ENCODE data around the gene LIPA.
"Not testable (repeated sequence)": the region's sequence is repeated elsewhere in the genome, so short reads cannot be mapped to it uniquely, and the experiment has no call there.

The LIPA gene

DNA sequence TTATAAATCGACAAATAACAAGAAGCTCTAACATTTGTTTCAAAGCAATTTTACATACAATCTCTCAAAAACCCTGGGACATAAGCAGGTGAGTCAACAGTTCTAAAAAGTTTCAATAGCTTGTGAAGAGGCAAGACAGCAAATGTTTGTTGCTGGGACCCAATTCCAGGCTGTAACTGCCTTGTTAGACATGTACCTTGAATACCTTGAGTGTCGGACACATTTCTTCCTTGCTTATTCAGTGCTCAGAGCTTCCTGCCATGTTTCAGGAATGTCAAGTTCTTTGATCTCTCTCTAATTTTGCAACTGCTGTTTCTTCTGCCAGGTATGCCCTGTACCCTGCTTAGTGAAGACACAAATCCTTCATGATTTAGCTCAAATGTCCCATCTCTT is 49.5 kb downstream of the LIPA start:
- DNase-seq (ENCODE audit: insufficient read length, low spot score) (no peak), FAIRE-seq (no peak)
- no peak for TF ChIP-seq POLR2A (IDR thresholded peaks at IDR 0.05; ENCODE audit: low read depth, low read length)

GRCh38 chr10:89201345-89202032 is 50.1 kb downstream of the LIPA start:
- TF ChIP-seq POLR2A (IDR thresholded peaks at IDR 0.05; ENCODE audit: low read depth, low read length) = no peak
- no peak for FAIRE-seq

DNA sequence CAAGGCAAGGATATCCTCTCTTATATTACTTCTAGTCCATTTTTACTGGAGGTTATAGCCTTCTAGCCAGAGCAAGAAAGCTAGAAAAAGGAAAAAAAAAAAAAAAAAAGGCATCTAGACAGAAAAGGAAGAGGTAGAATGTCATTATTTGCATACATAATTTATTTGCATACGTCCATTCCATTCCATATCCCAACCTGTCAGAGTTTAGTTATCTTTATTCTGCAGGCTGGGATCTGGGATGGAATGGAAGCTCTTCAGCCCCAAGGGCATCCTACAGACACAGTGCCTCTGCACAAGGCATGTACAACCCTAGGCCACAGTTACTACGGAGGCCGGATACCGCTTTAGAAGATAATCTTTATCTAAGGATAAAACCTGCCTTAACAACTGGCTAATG is 54.1 kb downstream of the LIPA start:
- TF ChIP-seq POLR2A (IDR thresholded peaks at IDR 0.05; ENCODE audit: low read depth, low read length) = no peak
- FAIRE-seq (peak; percentile 41), DNase-seq (ENCODE audit: insufficient read length, low spot score) (no peak)

More at GRCh38 chr10:89201345-89202032, 50.1 kb downstream of the LIPA start:
- no peak for DNase-seq (ENCODE audit: insufficient read length, low spot score)

DNA sequence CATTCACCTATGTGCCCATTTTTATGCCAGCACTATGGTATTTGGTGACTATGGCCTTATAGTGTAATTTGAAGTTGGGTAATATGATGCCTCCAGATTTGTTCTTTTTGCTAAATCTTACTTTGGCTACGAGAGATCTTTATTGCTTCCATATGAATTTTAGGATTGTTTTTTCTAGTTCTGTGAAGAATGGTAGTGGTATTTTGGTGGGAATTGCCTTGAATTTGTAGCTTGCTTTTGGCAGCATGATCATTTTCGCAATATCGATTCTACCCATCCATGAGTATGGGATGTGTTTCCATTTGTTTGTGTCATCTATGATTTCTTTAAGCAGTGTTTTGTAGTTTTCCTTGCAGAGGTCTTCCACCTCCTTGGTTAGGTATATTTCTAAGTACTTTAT is 60.3 kb downstream of the LIPA start:
- FAIRE-seq; DNase-seq (ENCODE audit: insufficient read length, low spot score): not testable (repeated sequence)

DNA sequence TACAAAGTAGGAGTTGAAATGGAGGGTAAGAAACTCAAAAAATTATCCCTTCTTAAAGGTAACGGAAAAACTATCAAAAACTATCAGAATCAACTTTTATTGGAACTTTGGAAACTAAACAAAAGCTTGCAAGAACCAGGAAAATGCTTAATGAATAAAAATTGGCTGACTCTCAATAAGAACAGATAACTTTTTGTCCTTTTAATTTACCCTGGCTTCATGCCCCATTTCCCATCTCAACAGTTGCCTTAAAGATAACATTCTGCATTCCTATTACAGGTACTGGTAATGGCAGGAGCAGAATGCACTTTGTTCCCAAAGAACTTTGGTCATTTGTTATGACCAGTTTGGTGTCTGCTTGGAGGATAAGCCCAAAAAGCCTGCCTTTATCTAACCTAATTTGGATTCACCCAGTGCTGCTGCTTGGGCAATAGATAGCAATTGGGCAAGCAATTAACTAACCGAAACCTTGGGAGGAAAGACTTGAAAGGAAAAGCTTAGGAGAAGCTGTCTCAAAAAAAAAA is 62.3 kb downstream of the LIPA start:
- FAIRE-seq (no peak), DNase-seq (ENCODE audit: insufficient read length, low spot score) (no peak)
- TF ChIP-seq POLR2A (IDR thresholded peaks at IDR 0.05; ENCODE audit: low read depth, low read length) = no peak

- TF ChIP-seq POLR2A (IDR thresholded peaks at IDR 0.05; ENCODE audit: low read depth, low read length) = no peak
- no peak for DNase-seq (ENCODE audit: insufficient read length, low spot score)
- FAIRE-seq = no peak
Measured at GRCh38 chr10:89185658-89186057, 65.9 kb downstream of the LIPA start.

DNA sequence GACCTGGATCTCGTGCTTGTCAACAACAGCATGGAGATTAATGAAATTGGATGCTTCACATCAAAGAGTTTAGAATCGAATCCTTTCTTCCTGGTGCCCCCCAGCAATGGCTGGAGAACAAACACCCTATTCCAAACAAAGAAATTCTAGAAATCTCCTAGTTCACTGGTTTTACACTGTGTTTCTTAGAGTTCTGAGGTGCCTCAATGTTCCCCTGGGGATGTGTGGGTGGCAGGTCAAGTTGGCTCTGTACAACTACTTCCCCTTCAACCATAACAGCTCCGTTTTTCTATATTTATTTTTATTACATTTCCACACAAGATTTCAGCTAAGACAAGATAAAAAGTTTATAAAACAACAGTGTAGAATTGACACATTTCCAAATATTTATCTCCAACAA is 66.9 kb downstream of the LIPA start:
- no peak for DNase-seq (ENCODE audit: insufficient read length, low spot score)
- FAIRE-seq = no peak
- no peak for TF ChIP-seq POLR2A (IDR thresholded peaks at IDR 0.05; ENCODE audit: low read depth, low read length)

- DNase-seq (ENCODE audit: insufficient read length, low spot score) (no peak), FAIRE-seq (peak; percentile 81)
- TF ChIP-seq POLR2A (IDR thresholded peaks at IDR 0.05; ENCODE audit: low read depth, low read length) = no peak
Measured at GRCh38 chr10:89183571-89183970, 68.0 kb downstream of the LIPA start.

DNA sequence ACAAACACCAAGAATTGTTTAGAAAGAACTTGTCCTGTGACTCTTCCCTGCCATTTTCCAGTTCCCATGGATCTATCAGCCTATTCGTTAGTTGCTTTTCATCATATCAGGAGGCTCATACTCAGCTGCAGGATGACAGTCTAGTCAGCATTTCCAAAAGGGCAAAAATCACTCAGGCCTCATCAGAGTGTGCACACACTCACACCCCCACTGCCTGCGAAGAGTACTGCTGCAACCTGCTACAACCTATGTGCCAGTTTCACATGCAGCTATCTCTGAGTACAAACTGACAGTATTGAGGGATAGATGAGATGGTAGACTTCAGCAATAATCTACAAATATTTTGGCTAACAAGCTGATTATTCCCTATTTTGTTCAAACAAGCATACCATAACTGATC is 68.7 kb downstream of the LIPA start:
- FAIRE-seq (peak; percentile 36), DNase-seq (ENCODE audit: insufficient read length, low spot score) (no peak)
- no peak for TF ChIP-seq POLR2A (IDR thresholded peaks at IDR 0.05; ENCODE audit: low read depth, low read length)

DNA sequence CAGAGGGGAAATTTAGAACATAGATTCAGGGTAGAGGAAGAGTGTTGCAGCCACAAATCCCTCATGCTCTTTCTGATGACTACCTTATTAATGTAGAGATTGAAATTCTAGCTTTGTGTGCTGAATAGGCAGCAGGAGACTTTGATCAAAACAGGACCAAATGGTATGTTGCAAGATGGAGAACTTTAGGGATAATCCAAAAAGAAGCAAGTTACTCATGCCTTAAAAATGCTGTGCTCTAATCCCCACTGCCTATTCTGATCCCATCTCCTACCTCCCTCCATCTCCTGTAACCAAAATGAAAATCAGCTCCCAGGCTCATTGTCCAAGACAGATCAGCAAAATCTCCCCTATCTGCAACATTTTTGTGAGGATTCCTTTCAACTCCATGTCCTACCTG is 75.8 kb downstream of the LIPA start:
- TF ChIP-seq POLR2A (IDR thresholded peaks at IDR 0.05; ENCODE audit: low read depth, low read length) = no peak
- FAIRE-seq (peak; percentile 50), DNase-seq (ENCODE audit: insufficient read length, low spot score) (no peak)

- TF ChIP-seq POLR2A (IDR thresholded peaks at IDR 0.05; ENCODE audit: low read depth, low read length) = no peak
- DNase-seq (ENCODE audit: insufficient read length, low spot score) (no peak), FAIRE-seq (peak; percentile 74)
Measured at GRCh38 chr10:89173075-89173474, 78.5 kb downstream of the LIPA start.

DNA sequence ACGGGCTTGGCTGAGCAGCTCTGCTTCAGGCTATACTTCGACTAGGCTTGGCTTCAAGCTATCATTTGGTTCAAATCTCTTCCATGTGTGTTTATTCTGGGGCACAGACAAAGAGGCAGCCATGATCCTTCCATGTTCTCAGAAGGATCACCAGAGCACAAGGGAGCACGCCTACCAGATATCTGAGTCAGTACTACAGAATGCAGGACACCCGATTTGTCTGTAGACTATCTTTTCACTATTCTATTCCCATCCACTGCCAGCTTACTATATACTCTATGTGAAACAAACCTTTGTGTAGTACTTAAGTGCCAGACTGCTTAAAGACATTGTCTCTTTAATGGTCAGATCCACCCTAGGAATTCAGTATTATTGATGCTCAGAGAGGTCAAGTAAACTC is 79.6 kb downstream of the LIPA start:
- DNase-seq (ENCODE audit: insufficient read length, low spot score) (no peak), FAIRE-seq (peak; percentile 71)
- TF ChIP-seq POLR2A (IDR thresholded peaks at IDR 0.05; ENCODE audit: low read depth, low read length) = no peak

- no peak for TF ChIP-seq POLR2A (IDR thresholded peaks at IDR 0.05; ENCODE audit: low read depth, low read length)
- FAIRE-seq = no peak
Measured at GRCh38 chr10:89171263-89171872, 80.2 kb downstream of the LIPA start.

DNA sequence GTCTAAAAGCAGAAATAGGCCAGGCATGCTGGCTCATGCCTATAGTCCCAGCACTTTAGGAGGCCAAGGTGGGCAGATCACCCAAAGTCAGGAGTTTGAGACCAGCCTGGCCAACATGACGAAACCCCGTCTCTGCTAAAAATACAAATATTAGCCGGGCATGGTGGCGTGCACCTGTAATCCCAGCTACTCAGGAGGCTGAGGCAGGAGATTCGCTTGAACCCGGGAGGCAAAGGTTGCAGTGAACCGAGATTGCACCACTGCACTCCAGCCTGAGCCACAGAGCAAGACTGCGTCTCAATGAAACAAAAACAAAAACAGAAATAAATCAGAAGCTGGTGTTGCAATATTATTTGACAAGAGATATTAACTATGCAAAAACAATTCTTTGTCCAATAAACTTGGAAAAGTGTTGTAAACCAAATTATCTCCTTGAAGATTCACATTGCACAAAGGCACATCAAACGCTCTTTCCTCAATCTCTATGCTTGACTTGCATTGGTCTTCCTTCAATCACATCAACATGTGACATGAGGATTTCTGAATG is 83.1 kb downstream of the LIPA start:
- not testable (repeated sequence) for FAIRE-seq; DNase-seq (ENCODE audit: insufficient read length, low spot score)

More at GRCh38 chr10:89171263-89171872, 80.2 kb downstream of the LIPA start:
- no peak for DNase-seq (ENCODE audit: insufficient read length, low spot score)

- FAIRE-seq = no peak
- no peak for DNase-seq (ENCODE audit: insufficient read length, low spot score)
- TF ChIP-seq POLR2A (IDR thresholded peaks at IDR 0.05; ENCODE audit: low read depth, low read length) = no peak
Measured at GRCh38 chr10:89167915-89168314, 83.7 kb downstream of the LIPA start.

Measured in H54 (cell line).